ENCODE data around the gene GALNS.

The GALNS gene

DNA sequence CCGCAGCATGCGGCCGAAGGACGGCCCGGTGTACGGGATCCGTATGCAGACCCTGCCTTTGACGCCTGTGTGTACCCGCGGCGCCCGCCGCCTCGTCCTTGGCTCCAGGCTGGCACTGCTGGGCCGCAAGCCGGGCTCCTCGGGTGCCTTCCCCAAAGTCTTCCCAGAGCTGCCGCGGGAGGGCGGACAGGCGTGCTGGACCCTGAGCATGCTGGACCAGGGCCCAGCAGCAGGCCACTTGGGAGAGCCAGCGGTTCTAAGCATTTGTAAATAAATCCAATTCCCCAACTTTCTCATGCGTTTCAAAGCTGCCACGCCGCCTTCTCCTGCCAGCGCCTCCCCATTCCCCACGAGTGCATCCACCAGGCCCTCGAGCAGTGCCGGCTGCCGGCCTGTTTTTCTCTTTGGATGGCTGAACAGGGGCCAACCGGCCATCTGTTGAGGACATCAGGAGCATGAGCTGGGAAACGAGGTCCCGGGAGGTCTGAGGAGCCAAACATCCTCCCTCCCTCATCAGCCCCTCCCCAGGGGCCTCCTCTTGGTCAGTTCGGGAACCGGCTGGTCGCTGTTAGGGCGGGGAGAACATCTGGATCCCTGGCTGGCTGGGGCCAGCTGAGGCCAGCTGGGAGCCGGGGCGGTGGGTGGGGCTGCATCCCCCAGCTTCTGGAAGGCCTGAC, 30.2 kb upstream of the GALNS start:
- Histone ChIP-seq H3K4me3 (ENCODE audit: insufficient read depth, low read length, poor library complexity, severe bottlenecking) (no peak overlapping the region), H3K9ac (ENCODE audit: low read length) (no peak overlapping the region), H3K27me3 (ENCODE audit: low read length) (no peaks in the 10 kb centered on the region), H2AFZ (ENCODE audit: low read depth, low read length, severe bottlenecking) (no peak overlapping the region), H3K36me3 (ENCODE audit: low read length) (peaks cover 3% of the 10 kb centered on the region; the same call in 1 of the 2 replicates), H3K27ac (ENCODE audit: low read depth, low read length) (no peak overlapping the region), H3K79me2 (ENCODE audit: insufficient read depth, low read length) (no peaks in the 10 kb centered on the region), H4K20me1 (ENCODE audit: low read depth, low read length) (no peaks in the 10 kb centered on the region), H3F3A (ENCODE audit: insufficient read depth) (no peaks in the 10 kb centered on the region), H3K9me3 (ENCODE audit: insufficient read depth, low read length) (no peaks in the 10 kb centered on the region), H3K9me2 (replicated peaks; ENCODE audit: insufficient read depth, low read length) (no peaks in the 10 kb centered on the region), H3K4me2 (ENCODE audit: low read depth, low read length, poor library complexity, severe bottlenecking) (no peak overlapping the region)
- TF ChIP-seq EZH2phosphoT487 (conservative IDR thresholded peaks at IDR 0.05; ENCODE audit: low read length): no peak
- TF ChIP-seq, protein P1, sequence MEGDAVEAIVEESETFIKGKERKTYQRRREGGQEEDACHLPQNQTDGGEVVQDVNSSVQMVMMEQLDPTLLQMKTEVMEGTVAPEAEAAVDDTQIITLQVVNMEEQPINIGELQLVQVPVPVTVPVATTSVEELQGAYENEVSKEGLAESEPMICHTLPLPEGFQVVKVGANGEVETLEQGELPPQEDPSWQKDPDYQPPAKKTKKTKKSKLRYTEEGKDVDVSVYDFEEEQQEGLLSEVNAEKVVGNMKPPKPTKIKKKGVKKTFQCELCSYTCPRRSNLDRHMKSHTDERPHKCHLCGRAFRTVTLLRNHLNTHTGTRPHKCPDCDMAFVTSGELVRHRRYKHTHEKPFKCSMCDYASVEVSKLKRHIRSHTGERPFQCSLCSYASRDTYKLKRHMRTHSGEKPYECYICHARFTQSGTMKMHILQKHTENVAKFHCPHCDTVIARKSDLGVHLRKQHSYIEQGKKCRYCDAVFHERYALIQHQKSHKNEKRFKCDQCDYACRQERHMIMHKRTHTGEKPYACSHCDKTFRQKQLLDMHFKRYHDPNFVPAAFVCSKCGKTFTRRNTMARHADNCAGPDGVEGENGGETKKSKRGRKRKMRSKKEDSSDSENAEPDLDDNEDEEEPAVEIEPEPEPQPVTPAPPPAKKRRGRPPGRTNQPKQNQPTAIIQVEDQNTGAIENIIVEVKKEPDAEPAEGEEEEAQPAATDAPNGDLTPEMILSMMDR (IDR thresholded peaks at IDR 0.05; ENCODE audit: insufficient read depth, low read length, poor library complexity, severe bottlenecking): no peak

DNA sequence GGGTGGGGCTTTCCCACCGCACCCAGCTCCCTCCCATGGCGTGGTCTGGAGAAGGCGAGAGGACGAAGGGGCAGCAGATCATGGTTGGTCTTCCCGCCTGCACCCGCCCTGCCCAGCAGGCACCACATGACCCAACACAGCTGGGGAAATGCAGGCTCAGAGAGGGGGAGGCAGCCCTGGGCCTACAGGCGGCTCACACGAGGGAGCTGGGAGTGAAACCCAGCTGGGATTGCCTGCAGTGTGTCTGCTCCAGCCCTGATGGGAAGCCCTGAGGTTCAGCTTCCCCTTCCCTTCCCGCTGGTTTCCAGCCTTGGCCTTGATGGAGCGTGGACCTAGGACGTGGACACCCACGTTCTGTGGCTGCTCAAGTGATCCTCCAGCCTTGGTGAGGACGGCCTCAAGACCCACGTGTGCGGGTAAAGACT, 29.7 kb upstream of the GALNS start:
- Histone ChIP-seq H3K27ac (ENCODE audit: low read depth, low read length) (no peak overlapping the region), H3K9me2 (replicated peaks; ENCODE audit: insufficient read depth, low read length) (no peaks in the 10 kb centered on the region), H3K27me3 (ENCODE audit: low read length) (no peaks in the 10 kb centered on the region), H3K9me3 (ENCODE audit: insufficient read depth, low read length) (no peaks in the 10 kb centered on the region), H3F3A (ENCODE audit: insufficient read depth) (no peaks in the 10 kb centered on the region), H2AFZ (ENCODE audit: low read depth, low read length, severe bottlenecking) (no peak overlapping the region), H3K79me2 (ENCODE audit: insufficient read depth, low read length) (no peaks in the 10 kb centered on the region), H3K36me3 (ENCODE audit: low read length) (peaks cover 3% of the 10 kb centered on the region; the same call in 1 of the 2 replicates), H4K20me1 (ENCODE audit: low read depth, low read length) (no peaks in the 10 kb centered on the region), H3K9ac (ENCODE audit: low read length) (no peak overlapping the region), H3K4me3 (ENCODE audit: insufficient read depth, low read length, poor library complexity, severe bottlenecking) (no peak overlapping the region), H3K4me2 (ENCODE audit: low read depth, low read length, poor library complexity, severe bottlenecking) (no peak overlapping the region)
- TF ChIP-seq, protein P1 (IDR thresholded peaks at IDR 0.05; ENCODE audit: insufficient read depth, low read length, poor library complexity, severe bottlenecking): no peak
- TF ChIP-seq EZH2phosphoT487 (conservative IDR thresholded peaks at IDR 0.05; ENCODE audit: low read length): no peak

DNA sequence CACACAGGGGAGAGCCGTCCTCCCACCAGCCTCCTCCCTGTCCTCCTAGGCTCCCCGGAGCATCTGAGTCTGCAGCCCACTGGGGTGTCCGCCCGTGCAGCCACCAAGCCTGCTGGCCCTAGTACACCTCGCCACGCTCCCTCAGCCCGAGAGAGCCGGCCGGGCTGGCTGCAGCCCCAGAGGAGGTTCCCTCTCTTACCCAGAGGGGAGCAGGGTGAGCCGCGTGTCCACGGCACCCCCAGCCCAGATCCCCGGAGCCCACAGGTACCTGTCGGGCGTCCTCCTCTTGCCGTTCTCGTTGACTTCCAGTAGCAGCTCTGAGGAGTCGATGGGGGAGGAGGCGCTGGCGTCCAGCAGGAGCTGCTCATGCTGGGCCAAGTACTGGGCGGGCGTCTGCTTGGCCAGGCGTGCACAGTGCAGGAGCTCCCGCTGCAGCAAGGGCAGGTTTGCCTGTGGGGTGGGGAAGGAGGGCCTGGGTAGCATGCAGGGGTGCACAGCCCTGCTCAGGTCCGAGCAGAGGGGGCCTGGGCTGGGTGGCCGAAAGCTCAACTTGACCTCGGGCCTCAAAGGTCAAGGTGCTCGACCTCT, 29.0 kb upstream of the GALNS start:
- H3K4me3 ChIP-seq (ENCODE audit: insufficient read depth, low read length, poor library complexity, severe bottlenecking): no peak overlapping the region
- H3K9ac ChIP-seq (ENCODE audit: low read length): no peak overlapping the region
- H3K36me3 ChIP-seq (ENCODE audit: low read length): peaks cover 3% of the 10 kb centered on the region; the same call in 1 of the 2 replicates
- no peak overlapping the region for H3K27ac ChIP-seq (ENCODE audit: low read depth, low read length)
- no peaks in the 10 kb centered on the region for H3K9me2 ChIP-seq (replicated peaks; ENCODE audit: insufficient read depth, low read length)
- no peaks in the 10 kb centered on the region for H4K20me1 ChIP-seq (ENCODE audit: low read depth, low read length)
- H3F3A ChIP-seq (ENCODE audit: insufficient read depth): no peaks in the 10 kb centered on the region
- TF ChIP-seq, protein P1 (IDR thresholded peaks at IDR 0.05; ENCODE audit: insufficient read depth, low read length, poor library complexity, severe bottlenecking): no peak
- no peak for TF ChIP-seq EZH2phosphoT487 (conservative IDR thresholded peaks at IDR 0.05; ENCODE audit: low read length)
- H3K27me3 ChIP-seq (ENCODE audit: low read length): no peaks in the 10 kb centered on the region
- H3K4me2 ChIP-seq (ENCODE audit: low read depth, low read length, poor library complexity, severe bottlenecking): no peak overlapping the region
- no peak overlapping the region for H2AFZ ChIP-seq (ENCODE audit: low read depth, low read length, severe bottlenecking)
- H3K79me2 ChIP-seq (ENCODE audit: insufficient read depth, low read length): no peaks in the 10 kb centered on the region
- H3K9me3 ChIP-seq (ENCODE audit: insufficient read depth, low read length): no peaks in the 10 kb centered on the region

All from SU-DHL-6 (cell line).